ENCODE data around the gene MCCD1. TPM values are rescaled to one million over a fixed set of nuclear protein-coding genes. Genes with fewer than 3 reads are reported as not detected.

The MCCD1 gene
- total RNA-seq, 2 experiments from 2014 or later = not detected

- TF ChIP-seq CTCF (IDR thresholded peaks at IDR 0.05) = no peak
- DNase-seq (peak; percentile 87), ATAC-seq (peak; percentile 21)
- ChIA-PET POLR2A (interaction anchor here (0.6 to 35.7 kb wide), 12 partner anchors 5 to 334 kb away, joined by 3 to 1181 read pairs (median 8); partner anchors contain the start of genes ABHD16A, ATP6V1G2, BAG6 and DDX39B), CTCF (interaction anchor here (1.9 to 56.2 kb wide), 3 partner anchors 14 to 41 kb away, joined by 5 to 2542 read pairs (median 2542); partner anchors contain the start of genes ATP6V1G2, DDX39B, LST1 and LTA)
- intact Hi-C loops (cut with micrococcal nuclease) = loop anchor here (2.0 kb wide), 1 partner anchor 17 kb away; no protein-coding TSS in a partner anchor
- Mint-ChIP-seq H3K36me3 (ENCODE audit: low read depth) (peaks cover 68% of the 10 kb centered on the region), H3K4me3 (peak within 1 kb of the TSS; percentile 96), H3K27ac (peak within 1 kb of the TSS; percentile 97), H3K27me3 (no peaks in the 10 kb centered on the region), H3K9me3 (no peaks in the 10 kb centered on the region), H3K4me1 (ENCODE audit: low read depth) (peaks cover 54% of the 10 kb centered on the region)
Observed at GRCh38 chr6:31575335-31575901, 46.7 kb downstream of the MCCD1 start, which contains the start of gene TNF. TNF (plus strand) TSS chr6:31575565; CDS start chr6:31575742, 177 bp downstream.

GRCh38 chr6:31575952-31576685, 47.4 kb downstream of the MCCD1 start:
- no peaks in the 10 kb centered on the region for H3K9me3 Mint-ChIP-seq
- ChIA-PET POLR2A (interaction anchor here (0.7 to 35.7 kb wide), 13 partner anchors 6 to 127 kb away, joined by 3 to 1181 read pairs (median 6); partner anchors contain the start of genes ABHD16A, ATP6V1G2, BAG6 and C6orf47), CTCF (interaction anchor here (1.8 to 56.2 kb wide), 4 partner anchors 15 to 83 kb away, joined by 5 to 2542 read pairs (median 1274); partner anchors contain the start of genes ATP6V1G2, DDX39B, LST1 and LTA)
- ATAC-seq = no peak
- H3K4me3 Mint-ChIP-seq = peak overlapping the region; percentile 96
- peaks cover 75% of the 10 kb centered on the region for H3K36me3 Mint-ChIP-seq (ENCODE audit: low read depth)
- H3K4me1 Mint-ChIP-seq (ENCODE audit: low read depth) = peaks cover 49% of the 10 kb centered on the region
- H3K27me3 Mint-ChIP-seq = no peaks in the 10 kb centered on the region
- TF ChIP-seq CTCF (IDR thresholded peaks at IDR 0.05) = no peak
- peak overlapping the region; percentile 97 for H3K27ac Mint-ChIP-seq
- intact Hi-C loops (cut with micrococcal nuclease) = loop anchor here (2.0 kb wide), 1 partner anchor 17 kb away; no protein-coding TSS in a partner anchor
- no peak for DNase-seq

- peaks cover 83% of the 10 kb centered on the region for H3K36me3 Mint-ChIP-seq (ENCODE audit: low read depth)
- TF ChIP-seq CTCF (IDR thresholded peaks at IDR 0.05) = no peak
- no peak for ATAC-seq
- DNase-seq = peak; percentile 71
- peaks cover 40% of the 10 kb centered on the region for H3K4me1 Mint-ChIP-seq (ENCODE audit: low read depth)
- H3K27me3 Mint-ChIP-seq = no peaks in the 10 kb centered on the region
- peak overlapping the region; percentile 96 for H3K4me3 Mint-ChIP-seq
- POLR2A ChIA-PET = interaction anchor here (1.2 to 35.7 kb wide), 9 partner anchors 7 to 84 kb away, joined by 3 to 1181 read pairs (median 45); partner anchors contain the start of genes ATP6V1G2, C6orf47, DDX39B and LST1
- H3K9me3 Mint-ChIP-seq = no peaks in the 10 kb centered on the region
- intact Hi-C loops (cut with micrococcal nuclease) = no loop called here
- peak overlapping the region; percentile 97 for H3K27ac Mint-ChIP-seq
- CTCF ChIA-PET = interaction anchor here (1.0 to 56.2 kb wide), 5 partner anchors 15 to 84 kb away, joined by 3 to 2542 read pairs (median 5); partner anchors contain the start of genes ATP6V1G2, DDX39B, LST1 and LTA
Observed at GRCh38 chr6:31576897-31577578, 48.3 kb downstream of the MCCD1 start.

GRCh38 chr6:31577579-31577966, 48.8 kb downstream of the MCCD1 start:
- DNase-seq = no peak
- peaks cover 85% of the 10 kb centered on the region for H3K36me3 Mint-ChIP-seq (ENCODE audit: low read depth)
- peak overlapping the region; percentile 97 for H3K27ac Mint-ChIP-seq
- TF ChIP-seq CTCF (IDR thresholded peaks at IDR 0.05) = no peak
- ATAC-seq = no peak
- peaks cover 43% of the 10 kb centered on the region for H3K4me1 Mint-ChIP-seq (ENCODE audit: low read depth)
- H3K4me3 Mint-ChIP-seq = peak overlapping the region; percentile 96
- H3K27me3 Mint-ChIP-seq = no peaks in the 10 kb centered on the region
- intact Hi-C loops (cut with micrococcal nuclease) = no loop called here
- POLR2A ChIA-PET = interaction anchor here (1.0 to 35.7 kb wide), 11 partner anchors 6 to 87 kb away, joined by 3 to 1181 read pairs (median 5); partner anchors contain the start of genes ATP6V1G2, C6orf47, DDX39B and GPANK1
- CTCF ChIA-PET = interaction anchor here (1.0 to 56.2 kb wide), 5 partner anchors 14 to 85 kb away, joined by 3 to 2542 read pairs (median 5); partner anchors contain the start of genes ATP6V1G2, DDX39B, LST1 and LTA
- H3K9me3 Mint-ChIP-seq = no peaks in the 10 kb centered on the region
